GM23338 (cell line): ENCODE data around the gene OBSCN. TPM values are rescaled to one million over a fixed set of nuclear protein-coding genes. Genes with fewer than 3 reads are reported as not detected.

ENCODE experiments used
- ATAC-seq: fragments of 200-7000 bp; cut with Tn5 transposase; 3 replicates; pipeline ENCODE4 v1.9.1; 2020
- DNase-seq: peaks from one replicate; pipeline ENCODE4 v3.0.0-alpha.2; 2015; ENCODE audit warnings: low spot score
- H2AFZ ChIP-seq: fragments of 200-600 bp; sonication (generic); 2 replicates; pipeline ENCODE4 v1.8.0; 2016; ENCODE audit warnings: antibody characterized with exemption, mild to moderate bottlenecking, moderate library complexity
- H3F3A ChIP-seq: fragments of 200-600 bp; sonication (generic); replicated peaks from 2 replicates; pipeline ENCODE4 v1.8.0; 2017; ENCODE audit warnings: antibody characterized with exemption, mixed run types, low read depth
- H3K27ac ChIP-seq: fragments of 200-600 bp; sonication (generic); 2 replicates; pipeline ENCODE4 v1.6.1; 2016; ENCODE audit warnings: low read depth
- H3K27me3 ChIP-seq: fragments of 200-600 bp; sonication (generic); 2 replicates; pipeline ENCODE4 v1.8.0; 2016; ENCODE audit warnings: mild to moderate bottlenecking, mixed run types, moderate library complexity; ENCODE audit not compliant: insufficient read depth
- H3K36me3 ChIP-seq: fragments of 200-600 bp; sonication (generic); 2 replicates; pipeline ENCODE4 v1.8.0; 2016; ENCODE audit warnings: mild to moderate bottlenecking; ENCODE audit not compliant: insufficient read depth
- H3K4me1 ChIP-seq: fragments of 200-600 bp; sonication (generic); 2 replicates; pipeline ENCODE4 v1.8.0; 2016; ENCODE audit warnings: mild to moderate bottlenecking, moderate library complexity; ENCODE audit not compliant: insufficient read depth
- H3K4me2 ChIP-seq: fragments of 200-600 bp; sonication (generic); 2 replicates; pipeline ENCODE4 v1.7.1; 2017; ENCODE audit warnings: mixed run types
- H3K4me3 ChIP-seq: fragments of 200-600 bp; sonication (generic); 2 replicates; pipeline ENCODE4 v1.6.1; 2016; ENCODE audit warnings: mixed run types
- H3K79me2 ChIP-seq: fragments of 200-600 bp; sonication (generic); replicated peaks from 2 replicates; pipeline ENCODE4 v1.8.0; 2017; ENCODE audit warnings: mild to moderate bottlenecking; ENCODE audit not compliant: insufficient read depth
- H3K9me2 ChIP-seq: fragments of 200-600 bp; sonication (generic); 2 replicates; pipeline ENCODE4 v1.8.0; 2017; ENCODE audit not compliant: insufficient read depth
- H4K20me1 ChIP-seq: fragments of 200-600 bp; sonication (generic); replicated peaks from 2 replicates; pipeline ENCODE4 v1.8.0; 2017; ENCODE audit warnings: mild to moderate bottlenecking; ENCODE audit not compliant: insufficient read depth
- H3K27ac Mint-ChIP-seq: 2 replicates; pipeline ENCODE4 v1.8.0; 2020; ENCODE audit warnings: inconsistent platforms, mild to moderate bottlenecking, moderate library complexity, mixed read lengths
- H3K27me3 Mint-ChIP-seq: 3 replicates; pipeline ENCODE4 v1.8.0; 2022; ENCODE audit warnings: low read depth, mild to moderate bottlenecking, moderate library complexity, mixed read lengths, inconsistent platforms; ENCODE audit not compliant: insufficient read depth, poor library complexity
- H3K36me3 Mint-ChIP-seq: 3 replicates; pipeline ENCODE4 v1.8.0; 2021; ENCODE audit warnings: low read depth, mild to moderate bottlenecking, inconsistent platforms, moderate library complexity, mixed read lengths
- H3K4me1 Mint-ChIP-seq: 3 replicates; pipeline ENCODE4 v1.8.0; 2020; ENCODE audit warnings: mild to moderate bottlenecking, inconsistent platforms, mixed read lengths
- H3K4me3 Mint-ChIP-seq: 3 replicates; pipeline ENCODE4 v1.8.0; 2021; ENCODE audit warnings: moderate library complexity, mild to moderate bottlenecking, inconsistent platforms, mixed read lengths
- H3K9me3 Mint-ChIP-seq: 3 replicates; pipeline ENCODE4 v1.8.0; 2020; ENCODE audit warnings: moderate library complexity, mild to moderate bottlenecking, inconsistent platforms, mixed read lengths
- CREB1 ChIP-seq: fragments of 250-450 bp; sonication (Bioruptor Pico); IDR thresholded peaks from 2 replicates; pipeline ENCODE4 v1.5.0; 2020; ENCODE audit warnings: low read depth, mild to moderate bottlenecking, moderate library complexity
- CTCF ChIP-seq, 2 experiments: fragments of 200-600 bp in 1 of 2; sonication (generic) in 1 of 2; conservative IDR thresholded peaks; 2 replicates each; pipeline versions ENCODE4 v1.5.1 to v1.6.1; 2016 to 2017; ENCODE audit warnings: antibody characterized with exemption in 2 of 2, low read depth in 2 of 2, mild to moderate bottlenecking in 2 of 2, moderate library complexity in 1 of 2
- ETS1 ChIP-seq: IDR thresholded peaks from 2 replicates; pipeline ENCODE4 v1.6.1; 2016; ENCODE audit warnings: antibody characterized with exemption
- EZH2phosphoT487 ChIP-seq: fragments of 200-600 bp; sonication (generic); IDR thresholded peaks from one replicate; pipeline ENCODE4 v1.8.1; 2018; ENCODE audit warnings: antibody characterized with exemption; ENCODE audit not compliant: unreplicated experiment
- JUNB ChIP-seq: IDR thresholded peaks from one replicate; pipeline ENCODE4 v1.6.1; 2016; ENCODE audit warnings: antibody characterized with exemption; ENCODE audit not compliant: unreplicated experiment
- NANOG ChIP-seq: IDR thresholded peaks from 2 replicates; pipeline ENCODE4 v1.6.1; 2016; ENCODE audit warnings: antibody characterized with exemption, borderline replicate concordance
- POLR2AphosphoS5 ChIP-seq: IDR thresholded peaks from 2 replicates; pipeline ENCODE4 v1.6.1; 2016; ENCODE audit warnings: antibody characterized with exemption, low read depth
- REST ChIP-seq: IDR thresholded peaks from one replicate; pipeline ENCODE4 v1.6.1; 2018; ENCODE audit warnings: antibody characterized with exemption; ENCODE audit not compliant: unreplicated experiment
- STAT1 ChIP-seq: IDR thresholded peaks from one replicate; pipeline ENCODE4 v1.6.1; 2016; ENCODE audit warnings: antibody characterized with exemption; ENCODE audit not compliant: unreplicated experiment
- ZNF331 ChIP-seq: fragments of 250-450 bp; sonication (Bioruptor Pico); IDR thresholded peaks from 2 replicates; pipeline ENCODE4 v1.5.0; 2020; ENCODE audit warnings: low read depth, mild to moderate bottlenecking, moderate library complexity
- polyA plus RNA-seq: library from polyadenylated mRNA; unstranded; fragments of >200 nt; fragmentation: Nextera tagmentation; extraction: Ambion mirVana; gene quantifications from 2 replicates; pipeline ENCODE4 v1.2.1, GENCODE V29; 2016
- total RNA-seq: library from RNA; depleted of rRNA; stranded (reverse); fragments of >200 nt; shearing (Covaris generic); gene quantifications from 2 replicates; pipeline ENCODE4 v1.2.3, GENCODE V29; 2014

The OBSCN gene
- total and polyA plus RNA-seq, 2 experiments from 2014 or later = 8.4 to 38.5 TPM

- H3K27ac ChIP-seq = no peak overlapping the region
- TF ChIP-seq REST (no peak), STAT1 (no peak), JUNB (no peak), CREB1 (no peak), CTCF (conservative IDR thresholded peaks at IDR 0.05; ENCODE audit: low read depth in 2 of 2) (no peak), POLR2AphosphoS5 (no peak), EZH2phosphoT487 (no peak), ETS1 (no peak), ZNF331 (CRISPR knock-in tag) (no peak), NANOG (no peak)
- DNase-seq (no peak), ATAC-seq (no peak)
- no peaks in the 10 kb centered on the region for H3K4me1 Mint-ChIP-seq
- H3K4me2 ChIP-seq = no peak overlapping the region
- H3K9me2 ChIP-seq = no peaks in the 10 kb centered on the region
- H3K27me3 Mint-ChIP-seq = peaks cover 9% of the 10 kb centered on the region
- no peak overlapping the region for H3K4me3 Mint-ChIP-seq
- H2AFZ ChIP-seq = no peak overlapping the region
- H3K9me3 Mint-ChIP-seq = no peaks in the 10 kb centered on the region
- no peaks in the 10 kb centered on the region; the same call in 1 of the 2 replicates for H3K36me3 ChIP-seq
- H3K27ac Mint-ChIP-seq = no peak overlapping the region
- no peaks in the 10 kb centered on the region for H3K27me3 ChIP-seq
- no peaks in the 10 kb centered on the region for H3F3A ChIP-seq
- no peaks in the 10 kb centered on the region for H3K79me2 ChIP-seq
- H4K20me1 ChIP-seq = no peaks in the 10 kb centered on the region; the same call in 1 of the 2 replicates
- no peaks in the 10 kb centered on the region for H3K4me1 ChIP-seq
- no peak overlapping the region for H3K4me3 ChIP-seq
- H3K36me3 Mint-ChIP-seq = peaks cover 23% of the 10 kb centered on the region
These were observed 184.5 kb downstream of the OBSCN start for GRCh38 chr1:228392111-228392936.
